K562 (cell line): ENCODE measurements around the gene ZNF821. TPM values are rescaled to one million over a fixed set of nuclear protein-coding genes. Genes with fewer than 3 reads are reported as not detected.

ENCODE experiments used
- CBFA2T3 ChIP-seq: fragments of 450-650 bp; IDR thresholded peaks from 2 replicates; pipeline ENCODE4 v1.6.1; 2017
- DMBX1 ChIP-seq: fragments of 250-450 bp; sonication (Bioruptor Pico); IDR thresholded peaks from 2 replicates; pipeline ENCODE4 v1.8.0; 2022; ENCODE audit warnings: inconsistent platforms, mild to moderate bottlenecking, moderate library complexity, borderline replicate concordance
- ETV1 ChIP-seq: fragments of 450-650 bp; conservative IDR thresholded peaks from 2 replicates; pipeline ENCODE4 v1.6.1; 2016; ENCODE audit warnings: missing genetic modification characterization, control low read depth, low read depth, missing compliant biosample characterization
- GABPA ChIP-seq: fragments of 200-800 bp; sonication (Bioruptor generic); conservative IDR thresholded peaks from 2 replicates; pipeline ENCODE4 v1.6.1; 2016; ENCODE audit warnings: low read depth, missing genetic modification characterization, missing compliant biosample characterization
- GTF2A2 ChIP-seq: IDR thresholded peaks from 2 replicates; pipeline ENCODE4 v1.6.1; 2016; ENCODE audit warnings: mild to moderate bottlenecking, missing genetic modification characterization, missing compliant biosample characterization
- JUN ChIP-seq, 2 experiments: sonication (generic) in 1 of 2; formaldehyde crosslinking in 1 of 2; IDR thresholded peaks; 2 replicates each; pipeline versions ENCODE4 v1.6.1 to v1.8.0; 2012 to 2022; ENCODE audit warnings: borderline replicate concordance in 2 of 2, mild to moderate bottlenecking in 2 of 2, improper control_type of control experiment in 1 of 2, low read depth in 1 of 2, low read length in 1 of 2, missing genetic modification reagents in 1 of 2
- KAT7 ChIP-seq: sonication (generic); formaldehyde crosslinking; IDR thresholded peaks from 2 replicates; pipeline ENCODE4 v1.8.0; 2022; ENCODE audit warnings: missing genetic modification reagents, mild to moderate bottlenecking, borderline replicate concordance
- MAZ ChIP-seq, 2 experiments: fragments of 450-650 bp in 1 of 2; sonication (generic) in 1 of 2; formaldehyde crosslinking; IDR thresholded peaks in 1 of 2; conservative IDR thresholded peaks in 1 of 2; 2 replicates each; pipeline versions ENCODE4 v1.4.0 to v1.5.0; 2020; ENCODE audit warnings: mild to moderate bottlenecking in 1 of 2, missing genetic modification reagents in 1 of 2
- MED1 ChIP-seq: sonication (generic); formaldehyde crosslinking; IDR thresholded peaks from 2 replicates; pipeline ENCODE4 v1.8.1; 2023; ENCODE audit warnings: missing genetic modification reagents, borderline replicate concordance
- MLX ChIP-seq, 2 experiments: fragments of 450-650 bp in 1 of 2; sonication (generic) in 1 of 2; formaldehyde crosslinking; conservative IDR thresholded peaks; 2 replicates each; pipeline versions ENCODE4 v1.4.0 to v1.8.1; 2020 to 2022; ENCODE audit warnings: mild to moderate bottlenecking in 1 of 2, missing genetic modification reagents in 1 of 2
- NCOA2 ChIP-seq, 2 experiments: fragments of 450-650 bp; IDR thresholded peaks; 2 replicates each; pipeline ENCODE4 v1.6.1; 2018; ENCODE audit warnings: mild to moderate bottlenecking in 2 of 2, moderate library complexity in 1 of 2; ENCODE audit not compliant: partially characterized antibody in 2 of 2
- POLR2H ChIP-seq: IDR thresholded peaks from 2 replicates; pipeline ENCODE4 v1.6.1; 2016; ENCODE audit warnings: missing genetic modification characterization, low read depth, mild to moderate bottlenecking, control low read depth, missing compliant biosample characterization, moderate library complexity
- RAD51 ChIP-seq: fragments of 450-650 bp; IDR thresholded peaks from 2 replicates; pipeline ENCODE4 v1.7.1; 2016; ENCODE audit warnings: low read depth, mild to moderate bottlenecking, borderline replicate concordance
- SIN3A ChIP-seq, 2 experiments: fragments of 150-350 bp in 1 of 2; IDR thresholded peaks; 2 replicates each; pipeline ENCODE4 v1.6.1; 2011 to 2016; ENCODE audit warnings: borderline replicate concordance in 2 of 2, low read depth in 2 of 2, low read length in 2 of 2, mild to moderate bottlenecking in 2 of 2, moderate library complexity in 2 of 2; ENCODE audit not compliant: control insufficient read depth in 1 of 2
- TAL1 ChIP-seq: fragments of 450-650 bp; IDR thresholded peaks from 2 replicates; pipeline ENCODE4 v1.6.1; 2016; ENCODE audit warnings: mild to moderate bottlenecking
- TBP ChIP-seq: optimal IDR thresholded peaks from 2 replicates; pipeline ENCODE3; 2011; ENCODE audit warnings: low read depth, low read length, improper control_type of control experiment
- XRCC4 ChIP-seq: IDR thresholded peaks from one replicate; pipeline ENCODE4 v1.6.1; 2011; ENCODE audit not compliant: insufficient read depth, insufficient read length; ENCODE audit errors: extremely low read depth
- ZFP1 ChIP-seq: fragments of 450-650 bp; formaldehyde crosslinking; IDR thresholded peaks from 2 replicates; pipeline ENCODE4 v1.4.0; 2020; ENCODE audit warnings: mild to moderate bottlenecking, mixed read lengths
- ZNF398 ChIP-seq: fragments of 250-450 bp; sonication (Bioruptor Pico); IDR thresholded peaks from 2 replicates; pipeline ENCODE4 v1.8.0; 2021; ENCODE audit warnings: moderate library complexity, mild to moderate bottlenecking, inconsistent platforms
- ZNF699 ChIP-seq: fragments of 250-450 bp; sonication (Bioruptor Pico); IDR thresholded peaks from 2 replicates; pipeline ENCODE4 v1.8.0; 2021; ENCODE audit warnings: mild to moderate bottlenecking, moderate library complexity; ENCODE audit not compliant: insufficient replicate concordance
- ZNF740 ChIP-seq, 3 experiments: fragments of 200-800 bp in 1 of 3; sonication (Bioruptor generic) in 1 of 3; sonication (generic) in 1 of 3; formaldehyde crosslinking in 1 of 3; IDR thresholded peaks; 2 replicates each; pipeline versions ENCODE4 v1.6.1 to v1.8.0; 2016 to 2022; ENCODE audit warnings: mild to moderate bottlenecking in 2 of 3, missing compliant biosample characterization in 2 of 3, missing genetic modification characterization in 2 of 3, missing genetic modification reagents in 1 of 3
- ZNF764 ChIP-seq: fragments of 250-450 bp; sonication (Bioruptor Pico); IDR thresholded peaks from 2 replicates; pipeline ENCODE4 v1.4.0; 2020; ENCODE audit warnings: low read depth, mild to moderate bottlenecking, moderate library complexity
- polyA plus RNA-seq, 8 experiments: library from polyadenylated mRNA; depleted of rRNA in 4 of 8; stranded (reverse) in 5 of 8; unstranded in 3 of 8; fragments of >200 nt; fragmentation: Nextera tagmentation in 2 of 8; fragmentation: Illumina TruSeq in 1 of 8; extraction: Ambion mirVana in 2 of 8; extraction: Trizol in 1 of 8; gene quantifications; 2 replicates each; pipeline versions ENCODE4 v1.2.1 to v1.2.3, GENCODE V29; 2011 to 2014; ENCODE audit warnings: inconsistent platforms in 1 of 8, missing spikeins in 1 of 8
- total RNA-seq, 7 experiments: library from RNA; depleted of rRNA in 6 of 7; stranded (reverse); fragments of >200 nt in 6 of 7; fragmentation: Illumina TruSeq in 2 of 7; extraction: Trizol in 2 of 7; gene quantifications; 2 replicates each; pipeline versions ENCODE4 v1.2.1 to v1.2.3, GENCODE V29; 2011 to 2021; ENCODE audit warnings: low replicate concordance in 1 of 7

The ZNF821 gene
- total and polyA plus RNA-seq, 9 of the 15 experiments (the other 6 are each of a cell fraction or from before 2014, with no cell fraction given): 0.38 to 5.6 (median 3.6) TPM

- TF ChIP-seq TAL1 (no peak), RAD51 (peak; percentile 30; the same call in 1 of the 2 replicates), NCOA2 (IDR thresholded peaks at IDR 0.05; ENCODE audit: partially characterized antibody in 2 of 2) (no peak), POLR2H (tag) (peak; percentile 87), XRCC4 (no peak), JUN (IDR thresholded peaks at IDR 0.05; ENCODE audit: borderline replicate concordance, low read depth, low read length) (peak; percentile 28; the same call in 1 of the 2 replicates), JUN (CRISPR knock-in tag; IDR thresholded peaks at IDR 0.05; ENCODE audit: borderline replicate concordance) (no peak; the same call in 1 of the 2 replicates), DMBX1 (no peak), ZNF740 (CRISPR knock-in tag; IDR thresholded peaks at IDR 0.05) (0 out of 2 replicates have a peak, but pooled peaks have one; percentile 20), ZNF740 (tag; IDR thresholded peaks at IDR 0.05) (0 out of 4 replicates have a peak, but pooled peaks of 1 of the 2 experiments have one; percentile 2), ZNF764 (CRISPR knock-in tag) (no peak), MAZ (CRISPR knock-in tag; conservative IDR thresholded peaks at IDR 0.05 in 1 of 2, IDR thresholded peaks at IDR 0.05 in 1 of 2) (peak; percentile 96 to 97), ZFP1 (CRISPR knock-in tag) (no peak), TBP (peak; percentile 91), KAT7 (CRISPR knock-in tag) (peak; percentile 26; the same call in 1 of the 2 replicates), ETV1 (tag) (peak; percentile 61), GTF2A2 (tag) (peak; percentile 60), MLX (CRISPR knock-in tag; conservative IDR thresholded peaks at IDR 0.05) (0 out of 4 replicates have a peak, but pooled peaks of 1 of the 2 experiments have one; percentile 30), GABPA (tag) (peak; percentile 67), MED1 (CRISPR knock-in tag) (0 out of 2 replicates have a peak, but pooled peaks have one; percentile 68), ZNF699 (no peak), SIN3A (IDR thresholded peaks at IDR 0.05; ENCODE audit: borderline replicate concordance in 2 of 2, control insufficient read depth in 1 of 2, low read depth in 2 of 2, low read length in 2 of 2) (peak; percentile 70 to 90), CBFA2T3 (peak; percentile 21; the same call in 1 of the 2 replicates), ZNF398 (CRISPR knock-in tag) (no peak)
Measured at GRCh38 chr16:71894921-71895678, 11.1 kb upstream of the ZNF821 start, which contains the start of gene IST1 (continued).
